ENCODE results near the gene TTC14.

DNA sequence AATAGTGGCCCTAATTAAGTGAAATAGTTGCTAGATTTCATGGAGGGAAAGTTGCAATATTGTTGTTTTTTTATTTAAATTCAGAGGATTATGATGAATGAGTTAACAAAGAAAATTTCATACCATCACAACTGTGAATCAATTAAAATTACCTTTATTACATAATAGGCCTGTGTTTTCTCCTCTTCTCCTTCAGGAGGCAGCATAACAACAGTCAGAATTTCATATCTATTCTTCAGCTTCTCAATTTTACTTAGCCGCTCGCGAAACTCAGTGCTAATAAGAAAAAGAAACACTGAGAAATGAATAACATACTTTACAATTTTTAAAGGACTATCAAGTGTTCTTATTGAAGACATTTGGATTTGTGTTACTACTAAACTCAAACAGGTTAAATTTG lies 29.4 kb downstream of the TTC14 start:
- TF ChIP-seq, protein P1, sequence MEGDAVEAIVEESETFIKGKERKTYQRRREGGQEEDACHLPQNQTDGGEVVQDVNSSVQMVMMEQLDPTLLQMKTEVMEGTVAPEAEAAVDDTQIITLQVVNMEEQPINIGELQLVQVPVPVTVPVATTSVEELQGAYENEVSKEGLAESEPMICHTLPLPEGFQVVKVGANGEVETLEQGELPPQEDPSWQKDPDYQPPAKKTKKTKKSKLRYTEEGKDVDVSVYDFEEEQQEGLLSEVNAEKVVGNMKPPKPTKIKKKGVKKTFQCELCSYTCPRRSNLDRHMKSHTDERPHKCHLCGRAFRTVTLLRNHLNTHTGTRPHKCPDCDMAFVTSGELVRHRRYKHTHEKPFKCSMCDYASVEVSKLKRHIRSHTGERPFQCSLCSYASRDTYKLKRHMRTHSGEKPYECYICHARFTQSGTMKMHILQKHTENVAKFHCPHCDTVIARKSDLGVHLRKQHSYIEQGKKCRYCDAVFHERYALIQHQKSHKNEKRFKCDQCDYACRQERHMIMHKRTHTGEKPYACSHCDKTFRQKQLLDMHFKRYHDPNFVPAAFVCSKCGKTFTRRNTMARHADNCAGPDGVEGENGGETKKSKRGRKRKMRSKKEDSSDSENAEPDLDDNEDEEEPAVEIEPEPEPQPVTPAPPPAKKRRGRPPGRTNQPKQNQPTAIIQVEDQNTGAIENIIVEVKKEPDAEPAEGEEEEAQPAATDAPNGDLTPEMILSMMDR (IDR thresholded peaks at IDR 0.05): no peak
- no peak for TF ChIP-seq POLR2A (IDR thresholded peaks at IDR 0.05)
